ENCODE results near the gene ZNF48.
A peak's percentile ranks its signal among the peaks of the same experiment; 100 is the strongest.

ZNF48 gene

GRCh38 chr16:30358990-30359870 is 36.0 kb upstream of the ZNF48 start:
- DNase-seq, result no peak

GRCh38 chr16:30359871-30360170 is 35.4 kb upstream of the ZNF48 start:
- DNase-seq, result no peak

GRCh38 chr16:30361180-30361579 is 34.0 kb upstream of the ZNF48 start:
- DNase-seq, result no peak

DNA sequence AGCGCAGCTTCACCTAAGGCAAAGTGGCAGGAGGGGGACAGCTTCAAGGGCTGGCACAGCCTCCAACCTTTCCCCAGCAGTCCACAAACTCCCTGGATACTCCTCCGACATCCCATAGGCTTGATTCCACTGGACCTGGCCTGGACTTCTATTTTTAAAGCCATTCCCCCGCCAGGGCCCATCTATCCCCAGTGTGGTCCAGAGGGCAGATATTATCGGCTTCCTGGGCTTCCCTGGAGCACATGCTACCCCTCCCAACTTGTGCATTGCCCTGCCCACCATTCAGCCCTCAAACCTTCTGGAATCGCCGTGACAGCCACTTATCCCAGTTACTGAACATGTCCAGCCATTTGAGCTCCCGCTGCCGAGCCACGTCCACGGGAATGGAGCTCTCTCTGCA is 30.0 kb upstream of the ZNF48 start:
- no peak for DNase-seq

- DNase-seq, result no peak
Measured at GRCh38 chr16:30366511-30366910, 28.7 kb upstream of the ZNF48 start.

DNA sequence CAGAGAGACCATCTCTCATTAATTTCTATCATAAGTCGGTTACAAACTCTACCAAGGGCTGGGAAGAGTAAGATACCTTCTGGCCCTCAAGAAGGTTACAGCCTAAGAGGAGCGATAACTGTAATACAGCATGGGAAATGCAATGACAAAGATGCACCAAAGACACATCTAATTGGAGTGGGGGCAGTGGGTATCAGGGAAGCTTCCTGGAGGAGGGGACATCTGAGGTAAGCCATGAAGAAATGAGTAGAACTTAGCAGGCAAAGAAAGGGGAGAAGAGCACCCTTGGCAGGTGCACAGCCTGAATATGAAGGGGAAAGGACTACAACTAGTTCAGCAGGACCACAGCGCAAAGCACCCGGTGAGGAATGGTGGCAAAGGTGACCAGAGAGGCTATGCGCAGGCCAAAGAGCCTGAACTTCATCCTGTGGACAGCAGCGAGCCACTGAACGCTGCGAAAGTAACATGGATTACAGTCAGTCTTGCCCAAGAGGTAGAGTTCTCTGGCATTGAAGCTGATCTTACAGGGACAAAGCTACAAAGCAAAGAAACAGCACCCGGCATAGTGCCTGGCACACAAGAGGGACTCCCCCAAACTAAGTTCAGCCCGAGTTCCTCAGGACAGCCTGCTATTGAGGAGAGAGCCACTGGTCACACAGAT is 27.7 kb upstream of the ZNF48 start:
- no peak for DNase-seq

DNA sequence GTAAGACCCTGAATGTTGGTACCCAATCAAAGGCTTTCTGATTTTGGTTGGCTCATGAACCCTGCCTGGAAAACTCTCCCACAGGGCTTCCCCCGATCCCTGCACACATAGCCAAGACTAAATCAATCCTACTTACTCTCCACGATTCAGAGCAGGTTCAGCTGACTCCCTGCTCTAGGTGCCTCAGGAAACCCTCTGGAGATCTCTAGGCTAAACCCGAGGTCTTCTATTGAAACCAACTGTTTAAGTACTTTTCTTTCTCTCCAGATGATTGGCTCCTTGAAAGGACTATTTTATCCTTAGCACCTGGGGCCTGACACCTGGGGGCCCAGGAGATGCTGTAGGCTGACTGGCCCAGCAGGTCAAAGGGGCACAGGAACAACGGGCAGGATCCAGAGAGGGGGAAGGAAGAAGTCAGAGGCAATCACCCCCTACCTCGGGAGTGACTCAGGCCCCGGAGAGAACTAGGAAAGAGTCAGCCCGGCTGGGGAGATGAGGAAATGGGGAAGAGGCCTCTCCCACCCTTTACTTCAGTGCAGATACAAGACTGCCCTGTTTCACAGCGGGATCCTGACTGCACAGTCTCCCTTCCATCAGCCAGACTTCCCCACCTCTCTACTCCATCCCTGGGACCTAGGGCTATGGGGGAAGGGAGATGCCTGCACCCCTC is 27.0 kb upstream of the ZNF48 start:
- DNase-seq, result no peak

GRCh38 chr16:30368792-30369090 is 26.5 kb upstream of the ZNF48 start:
- DNase-seq, result no peak

- no peak for DNase-seq
Measured at GRCh38 chr16:30369091-30369937, 25.9 kb upstream of the ZNF48 start.

DNA sequence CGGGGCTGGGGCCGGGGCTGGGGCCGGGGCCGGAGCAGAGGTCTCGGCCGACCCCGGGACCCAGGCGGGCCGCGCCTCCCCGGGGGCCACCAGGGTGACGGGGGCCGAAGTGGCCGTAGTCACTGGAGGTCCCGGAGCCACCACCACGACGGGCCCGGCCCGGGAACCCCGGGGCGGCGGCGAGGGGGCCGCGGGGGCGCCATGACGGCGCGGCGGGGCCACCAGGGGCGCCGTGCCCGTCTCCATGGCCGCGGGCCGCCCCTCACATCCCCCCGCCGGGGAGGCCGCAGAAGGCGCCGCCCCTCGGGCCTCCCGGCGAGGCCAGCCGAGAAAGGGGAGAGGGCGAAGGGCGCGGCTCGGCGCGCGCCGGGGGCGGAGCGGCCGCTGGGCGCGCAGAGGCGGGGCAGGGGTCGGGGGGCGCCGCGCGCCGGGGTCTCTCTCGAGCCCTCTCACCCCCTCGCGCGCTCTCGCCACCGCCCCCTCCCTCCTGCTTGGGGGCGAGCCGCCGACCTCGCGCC is 25.2 kb upstream of the ZNF48 start:
- no peak for DNase-seq

- DNase-seq, result peak; percentile 100
Measured at GRCh38 chr16:30370456-30371247, 24.6 kb upstream of the ZNF48 start, which contains the start of gene TBC1D10B. Gene TBC1D10B, minus strand, starts transcription at chr16:30370494. Its CDS starts 311 bp downstream, at chr16:30370183.

DNA sequence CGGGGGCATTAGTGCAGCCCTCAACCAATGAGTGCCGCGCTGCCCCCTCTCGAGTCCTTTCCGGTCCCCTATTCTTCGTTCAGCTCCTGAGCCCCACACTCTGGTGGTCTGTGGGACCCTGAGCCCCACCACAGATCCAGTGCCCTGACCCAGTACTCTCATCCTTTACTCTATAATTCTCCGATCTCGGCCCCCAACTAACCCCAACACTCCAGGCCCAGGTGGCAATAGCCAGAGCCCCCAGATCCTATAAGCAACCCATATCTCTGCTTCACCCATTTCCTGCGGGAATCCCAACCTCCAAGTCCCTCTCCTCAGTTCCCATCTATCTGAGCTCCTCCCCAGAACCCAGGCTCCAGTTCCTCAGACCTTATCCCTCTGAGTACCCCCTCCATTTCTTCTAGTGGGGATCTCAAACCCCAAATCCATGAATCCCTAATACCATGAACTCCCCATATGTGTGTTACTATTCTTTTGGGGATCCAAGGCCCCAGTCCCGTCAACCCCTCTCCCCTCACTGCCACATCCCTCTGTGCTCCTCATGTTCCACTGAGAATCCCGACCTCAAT is 23.9 kb upstream of the ZNF48 start:
- no peak for DNase-seq

- no peak for DNase-seq
Measured at GRCh38 chr16:30372038-30372712, 23.0 kb upstream of the ZNF48 start.

GRCh38 chr16:30372725-30373124 is 22.5 kb upstream of the ZNF48 start:
- DNase-seq, result no peak

GRCh38 chr16:30374538-30374937 is 20.7 kb upstream of the ZNF48 start, which contains the start of gene MYL11:
Gene MYL11, plus strand, starts transcription at chr16:30374802. Its CDS starts 56 bp downstream, at chr16:30374858.
- no peak for DNase-seq

- DNase-seq, result no peak
Measured at GRCh38 chr16:30375864-30376263, 19.4 kb upstream of the ZNF48 start.

GRCh38 chr16:30376461-30376902 is 18.7 kb upstream of the ZNF48 start:
- no peak for DNase-seq

DNA sequence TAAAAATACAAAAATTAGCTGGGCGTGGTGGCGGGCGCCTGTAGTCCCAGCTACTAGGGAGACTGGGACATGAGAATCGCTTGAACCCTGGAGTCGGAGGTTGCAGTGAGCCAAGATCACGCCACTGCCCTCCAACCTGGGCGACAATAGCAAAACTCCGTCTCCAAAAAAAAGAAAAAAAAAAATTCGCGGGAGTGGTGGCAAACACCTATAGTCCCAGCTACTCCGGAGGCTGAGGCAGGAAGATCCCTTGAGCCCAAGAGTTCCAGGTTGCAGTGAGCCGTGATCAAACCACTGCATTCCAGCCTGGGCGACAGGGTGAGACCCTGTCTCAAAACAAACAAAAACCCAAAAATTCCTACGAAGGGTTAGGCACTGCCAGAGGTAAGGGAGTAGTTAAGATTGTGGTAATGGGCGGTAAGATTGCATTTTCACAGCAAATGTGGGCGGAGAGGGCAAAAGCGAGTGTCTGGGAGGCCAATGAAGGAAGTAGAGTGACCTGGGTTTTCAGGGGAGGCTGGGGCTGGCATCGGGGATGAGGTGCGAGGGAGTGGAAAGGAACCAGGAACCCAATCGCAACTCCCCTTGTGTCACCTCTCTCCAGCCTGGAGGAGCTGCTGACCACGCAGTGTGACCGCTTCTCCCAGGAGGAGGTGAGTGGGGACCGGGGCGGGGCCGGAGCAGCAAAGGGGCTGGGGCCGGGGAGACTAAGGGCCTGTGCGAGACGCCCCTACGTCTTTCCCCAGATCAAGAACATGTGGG is 18.0 kb upstream of the ZNF48 start:
- no peak for DNase-seq

DNA sequence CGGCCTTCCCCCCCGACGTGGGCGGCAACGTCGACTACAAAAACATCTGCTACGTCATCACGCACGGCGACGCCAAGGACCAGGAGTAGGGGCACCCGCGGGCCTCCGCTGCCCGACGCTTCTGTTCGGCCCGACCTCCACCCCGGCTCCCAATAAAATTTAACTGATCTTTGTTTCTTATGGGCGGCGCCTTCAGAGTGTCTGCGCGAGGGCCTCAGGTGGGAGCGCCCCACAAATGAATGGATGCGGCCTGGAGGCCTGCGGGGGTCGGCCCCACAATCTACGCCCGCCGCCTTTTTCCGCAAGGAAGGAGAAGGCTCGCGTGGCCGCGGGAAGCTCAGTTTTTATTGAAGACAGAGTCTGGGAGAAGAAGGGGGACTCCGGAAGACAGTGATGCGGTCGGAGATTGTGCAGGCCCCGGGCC is 17.4 kb upstream of the ZNF48 start:
- DNase-seq, result peak; percentile 83 to 87
